ENCODE results near the gene ATP5ME.

ATP5ME gene

GRCh38 chr4:632196-632790, 41.8 kb downstream of the ATP5ME start:
- DNase-seq: no peak

DNA sequence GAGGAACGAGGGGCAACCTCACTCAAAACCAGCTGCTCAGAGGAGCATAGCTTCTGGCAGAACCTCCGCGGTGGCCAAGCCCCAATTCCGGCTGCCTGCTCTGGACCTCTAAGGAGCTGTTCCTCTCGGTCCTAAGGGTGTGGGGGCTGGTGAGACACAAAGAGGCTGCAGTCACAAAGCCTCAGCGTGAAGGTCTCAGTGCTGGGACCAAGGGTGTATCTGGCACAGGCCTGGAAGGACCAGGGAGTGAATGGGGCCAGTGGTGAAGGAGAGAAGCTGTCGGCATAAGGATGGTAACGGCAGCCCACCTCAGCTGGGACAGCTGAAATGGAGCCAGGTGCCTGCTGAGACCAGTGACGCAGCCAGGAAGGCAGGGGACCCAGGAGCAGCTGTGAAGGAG, 43.4 kb downstream of the ATP5ME start:
- DNase-seq: no peak

DNA sequence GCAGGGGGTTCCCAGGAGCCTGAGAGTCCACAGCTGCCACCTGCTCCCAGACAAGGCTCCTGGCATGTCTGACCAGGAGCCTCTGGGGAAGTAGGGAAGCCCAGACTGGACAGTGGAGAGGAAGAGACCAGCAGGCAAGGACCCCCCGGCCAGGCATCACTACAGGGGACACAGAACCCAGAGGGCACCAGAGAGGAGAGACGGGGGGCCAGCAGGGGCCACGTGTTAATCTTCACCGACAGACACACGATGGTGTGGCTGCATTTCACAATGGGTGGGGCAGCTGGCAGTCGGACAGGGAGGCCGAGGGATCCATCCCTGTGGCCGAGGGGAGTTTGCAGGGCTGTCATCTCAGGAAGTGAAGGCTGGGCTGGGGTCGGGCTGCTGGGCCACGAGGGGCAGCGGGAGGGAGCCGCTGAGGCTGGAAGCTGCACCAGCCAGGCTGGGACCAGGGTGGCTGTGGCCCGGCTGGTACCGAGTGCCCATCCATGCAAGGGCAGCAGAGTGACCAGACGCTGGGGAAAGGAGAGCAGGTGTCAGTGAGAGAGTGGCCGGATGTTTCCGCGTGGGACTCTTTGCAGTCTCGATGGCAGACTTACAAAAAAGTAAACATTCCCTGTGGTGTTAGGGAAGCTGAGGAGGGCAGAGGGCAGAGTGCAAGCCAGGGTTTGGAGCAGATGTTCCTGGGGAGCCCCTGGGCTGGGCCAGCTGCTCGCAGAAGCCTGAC, 44.0 kb downstream of the ATP5ME start:
- DNase-seq: no peak

DNA sequence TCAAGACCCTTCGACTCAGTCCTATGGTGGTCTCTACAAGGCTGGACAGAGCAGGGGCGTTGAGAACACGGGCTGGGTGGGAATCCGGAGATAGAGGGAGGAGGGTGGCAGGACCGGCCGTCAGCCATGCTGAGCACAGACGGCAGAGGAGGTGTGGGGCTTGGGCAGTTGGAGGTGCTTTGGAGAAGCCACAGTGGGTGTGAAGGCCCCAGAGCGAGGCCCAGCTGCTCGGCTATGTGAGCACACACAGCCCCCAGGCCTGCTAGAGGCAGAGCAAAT, 44.5 kb downstream of the ATP5ME start:
- DNase-seq: no peak

GRCh38 chr4:628821-629635, 45.0 kb downstream of the ATP5ME start:
- no peak for DNase-seq

- no peak for DNase-seq
Measured at GRCh38 chr4:628311-628741, 45.8 kb downstream of the ATP5ME start.

GRCh38 chr4:627347-628125, 46.5 kb downstream of the ATP5ME start:
- no peak for DNase-seq

DNA sequence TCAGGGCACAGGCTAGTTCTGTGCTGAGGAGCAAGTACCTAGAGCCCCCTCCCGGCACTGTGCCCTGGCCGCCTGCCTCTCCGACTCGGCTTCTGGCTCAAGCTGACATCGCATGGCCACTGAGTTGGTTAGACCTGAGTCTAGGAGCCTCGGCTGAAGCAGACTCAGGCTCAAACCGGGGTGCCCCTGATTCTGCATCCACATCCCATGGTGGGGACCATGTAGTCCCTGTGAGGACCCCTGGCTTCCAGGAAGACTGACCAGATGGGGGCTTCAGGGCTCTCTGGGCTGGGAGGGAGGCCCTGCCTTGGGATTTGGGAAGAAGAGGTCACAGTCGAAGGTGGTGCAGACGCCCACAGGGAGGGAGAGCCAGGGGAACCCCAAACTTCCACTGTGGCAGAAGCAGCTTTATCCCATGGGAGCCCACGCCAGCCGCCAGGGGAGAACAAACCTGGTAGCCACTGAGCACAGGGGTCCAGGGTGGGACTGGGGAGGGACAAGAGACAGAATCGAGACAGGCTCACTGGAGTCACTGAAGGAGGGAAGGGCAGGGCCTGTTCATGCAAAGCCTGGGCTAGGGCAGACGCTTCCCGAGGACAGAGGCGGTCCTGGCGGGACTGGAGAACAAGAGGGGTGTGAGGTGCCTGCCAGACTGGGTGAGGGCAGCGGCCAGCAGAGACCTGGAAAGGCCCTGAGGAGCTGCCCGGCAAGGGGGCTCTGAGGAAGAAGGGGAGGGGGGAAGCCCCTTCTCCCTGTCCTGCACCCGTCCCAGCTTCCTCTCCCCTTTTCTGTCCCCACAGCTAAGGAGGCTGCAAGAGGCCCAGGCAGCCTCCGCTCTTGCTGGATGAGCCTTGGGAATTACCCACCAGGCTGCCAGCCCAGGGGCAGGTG, 47.6 kb downstream of the ATP5ME start:
- DNase-seq: no peak

- no peak for DNase-seq
Measured at GRCh38 chr4:625631-626161, 48.4 kb downstream of the ATP5ME start.

GRCh38 chr4:624705-625590, 49.1 kb downstream of the ATP5ME start, which contains the start of gene PDE6B:
Gene PDE6B (plus strand): TSS chr4:625573. CDS start chr4:625627, 54 bp downstream.
- no peak for DNase-seq

GRCh38 chr4:623914-624566, 50.0 kb downstream of the ATP5ME start:
- DNase-seq: no peak

- DNase-seq: no peak
Measured at GRCh38 chr4:622996-623913, 50.8 kb downstream of the ATP5ME start.

Data from NCI-H524 treated with DMSO at 0.1 percent for 48 hours (cell line).